ENCODE results near the gene OBP2A.
A peak's percentile ranks its signal among the peaks of the same experiment; 100 is the strongest.

OBP2A gene

DNA sequence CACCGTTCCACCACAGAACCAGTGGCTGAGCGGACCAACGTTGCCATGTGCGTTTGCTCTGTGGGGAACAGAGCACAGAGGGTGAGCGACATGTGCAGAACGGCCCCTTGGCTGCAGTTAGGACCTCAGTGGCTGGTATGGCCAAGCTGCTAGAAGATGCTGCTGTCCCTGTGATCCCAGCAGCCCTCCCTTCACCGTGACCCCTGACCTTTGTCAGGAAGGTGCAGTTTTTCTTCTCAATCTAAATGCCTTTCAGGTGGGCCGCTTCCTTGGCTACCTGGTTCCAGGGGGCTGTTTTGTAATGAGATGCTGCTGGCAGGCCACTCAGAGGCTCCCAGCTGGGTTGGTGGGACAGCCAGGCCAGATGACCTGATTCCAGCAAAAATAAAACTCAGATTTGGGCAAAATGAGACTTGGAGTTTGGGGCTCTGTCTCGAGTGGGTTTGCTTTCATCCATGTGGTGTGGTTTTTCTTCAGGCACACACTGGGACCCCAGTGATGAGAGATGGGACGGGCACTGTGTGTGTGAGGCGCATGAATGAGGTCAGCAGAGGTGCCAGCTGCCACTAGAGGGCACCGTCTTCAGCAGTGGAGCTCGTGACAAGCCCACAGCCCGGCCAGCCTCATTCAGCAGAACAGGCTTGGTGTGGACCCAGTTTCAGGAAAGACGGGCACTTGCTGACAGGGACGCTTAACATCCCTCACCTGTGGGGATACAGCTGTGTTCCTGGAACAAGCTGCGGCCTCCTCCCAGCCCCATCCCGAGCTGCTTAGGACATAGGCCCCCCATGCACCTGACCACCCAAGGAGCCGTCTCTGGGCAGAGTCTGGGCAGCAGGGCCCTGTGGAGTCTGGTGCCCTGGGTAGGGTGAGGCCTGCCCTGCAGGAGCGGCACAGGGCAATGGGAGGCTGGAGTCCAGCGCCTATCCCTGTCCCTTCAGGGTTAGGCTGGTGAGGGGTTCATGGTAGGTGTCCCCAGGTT lies 41.4 kb upstream of the OBP2A start:
- no peak for TF ChIP-seq FOXP2 (optimal IDR thresholded peaks at IDR 0.05; ENCODE audit: borderline replicate concordance, extremely low read depth, extremely low read length, insufficient read depth)
- TF ChIP-seq POLR2AphosphoS5 (IDR thresholded peaks at IDR 0.05; ENCODE audit: low read depth, low read length), result 0 out of 2 replicates have a peak, but pooled peaks have one; percentile 12

- TF ChIP-seq TAF1 (IDR thresholded peaks at IDR 0.05; ENCODE audit: borderline replicate concordance, insufficient read depth, low read length) (no peak), POLR2AphosphoS5 (IDR thresholded peaks at IDR 0.05; ENCODE audit: low read depth, low read length) (no peak; the same call in 1 of the 2 replicates), FOXP2 (optimal IDR thresholded peaks at IDR 0.05; ENCODE audit: borderline replicate concordance, extremely low read depth, extremely low read length, insufficient read depth) (no peak), SIN3A (IDR thresholded peaks at IDR 0.05; ENCODE audit: borderline replicate concordance, insufficient read depth, low read length) (no peak)
- TF ChIP-seq, protein P1, sequence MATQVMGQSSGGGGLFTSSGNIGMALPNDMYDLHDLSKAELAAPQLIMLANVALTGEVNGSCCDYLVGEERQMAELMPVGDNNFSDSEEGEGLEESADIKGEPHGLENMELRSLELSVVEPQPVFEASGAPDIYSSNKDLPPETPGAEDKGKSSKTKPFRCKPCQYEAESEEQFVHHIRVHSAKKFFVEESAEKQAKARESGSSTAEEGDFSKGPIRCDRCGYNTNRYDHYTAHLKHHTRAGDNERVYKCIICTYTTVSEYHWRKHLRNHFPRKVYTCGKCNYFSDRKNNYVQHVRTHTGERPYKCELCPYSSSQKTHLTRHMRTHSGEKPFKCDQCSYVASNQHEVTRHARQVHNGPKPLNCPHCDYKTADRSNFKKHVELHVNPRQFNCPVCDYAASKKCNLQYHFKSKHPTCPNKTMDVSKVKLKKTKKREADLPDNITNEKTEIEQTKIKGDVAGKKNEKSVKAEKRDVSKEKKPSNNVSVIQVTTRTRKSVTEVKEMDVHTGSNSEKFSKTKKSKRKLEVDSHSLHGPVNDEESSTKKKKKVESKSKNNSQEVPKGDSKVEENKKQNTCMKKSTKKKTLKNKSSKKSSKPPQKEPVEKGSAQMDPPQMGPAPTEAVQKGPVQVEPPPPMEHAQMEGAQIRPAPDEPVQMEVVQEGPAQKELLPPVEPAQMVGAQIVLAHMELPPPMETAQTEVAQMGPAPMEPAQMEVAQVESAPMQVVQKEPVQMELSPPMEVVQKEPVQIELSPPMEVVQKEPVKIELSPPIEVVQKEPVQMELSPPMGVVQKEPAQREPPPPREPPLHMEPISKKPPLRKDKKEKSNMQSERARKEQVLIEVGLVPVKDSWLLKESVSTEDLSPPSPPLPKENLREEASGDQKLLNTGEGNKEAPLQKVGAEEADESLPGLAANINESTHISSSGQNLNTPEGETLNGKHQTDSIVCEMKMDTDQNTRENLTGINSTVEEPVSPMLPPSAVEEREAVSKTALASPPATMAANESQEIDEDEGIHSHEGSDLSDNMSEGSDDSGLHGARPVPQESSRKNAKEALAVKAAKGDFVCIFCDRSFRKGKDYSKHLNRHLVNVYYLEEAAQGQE (IDR thresholded peaks at IDR 0.05; ENCODE audit: insufficient read depth in 1 of 2, low read depth in 2 of 2, low read length in 2 of 2), result no peak
These were observed 40.3 kb upstream of the OBP2A start for GRCh38 chr9:135505406-135506187.

- TF ChIP-seq FOXP2 (optimal IDR thresholded peaks at IDR 0.05; ENCODE audit: borderline replicate concordance, extremely low read depth, extremely low read length, insufficient read depth) (no peak), POLR2AphosphoS5 (IDR thresholded peaks at IDR 0.05; ENCODE audit: low read depth, low read length) (0 out of 2 replicates have a peak, but pooled peaks have one; percentile 27)
These were observed 39.4 kb upstream of the OBP2A start for GRCh38 chr9:135506327-135507103.

- TF ChIP-seq FOXP2 (optimal IDR thresholded peaks at IDR 0.05; ENCODE audit: borderline replicate concordance, extremely low read depth, extremely low read length, insufficient read depth), result no peak
- no peak for TF ChIP-seq POLR2AphosphoS5 (IDR thresholded peaks at IDR 0.05; ENCODE audit: low read depth, low read length)
- no peak for TF ChIP-seq SIN3A (IDR thresholded peaks at IDR 0.05; ENCODE audit: borderline replicate concordance, insufficient read depth, low read length)
These were observed 38.6 kb upstream of the OBP2A start for GRCh38 chr9:135507104-135508035.

DNA sequence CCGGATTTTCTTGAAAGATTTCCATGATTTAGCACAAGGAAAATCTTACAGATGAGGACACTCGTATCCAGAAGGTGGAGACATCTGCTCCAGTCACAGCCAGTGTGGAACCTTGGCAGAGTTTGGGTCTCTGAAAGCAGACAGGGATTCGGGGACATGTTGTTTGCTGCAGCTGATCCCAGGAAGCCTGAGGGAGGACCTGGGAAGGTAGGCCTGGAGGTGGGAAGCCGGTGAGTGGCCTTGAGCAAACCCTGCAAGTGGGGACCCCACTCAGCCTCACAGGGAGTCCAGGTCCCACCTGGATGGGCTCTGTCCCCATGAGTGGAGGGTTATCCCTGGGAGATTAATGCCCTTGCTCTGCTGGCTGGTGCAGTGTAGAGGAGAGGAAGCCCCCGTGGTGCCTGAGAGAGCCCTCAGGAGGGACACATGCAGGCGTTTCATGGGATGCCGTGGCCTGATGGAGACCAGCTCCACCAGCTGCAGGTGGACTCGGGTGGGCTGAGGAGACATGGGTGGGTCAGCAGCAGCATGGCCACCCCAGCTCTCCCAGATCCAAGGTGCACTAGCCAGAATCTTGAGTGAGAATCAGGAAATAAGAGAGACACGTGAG lies 37.6 kb upstream of the OBP2A start:
- TF ChIP-seq FOXP2 (optimal IDR thresholded peaks at IDR 0.05; ENCODE audit: borderline replicate concordance, extremely low read depth, extremely low read length, insufficient read depth) (no peak), POLR2AphosphoS5 (IDR thresholded peaks at IDR 0.05; ENCODE audit: low read depth, low read length) (no peak), TAF1 (IDR thresholded peaks at IDR 0.05; ENCODE audit: borderline replicate concordance, insufficient read depth, low read length) (no peak), SIN3A (IDR thresholded peaks at IDR 0.05; ENCODE audit: borderline replicate concordance, insufficient read depth, low read length) (no peak)
- TF ChIP-seq, protein P1 (IDR thresholded peaks at IDR 0.05; ENCODE audit: insufficient read depth in 1 of 2, low read depth in 2 of 2, low read length in 2 of 2), result no peak

Measured in PFSK-1 (cell line).